GM19438 (cell line): ENCODE results near the gene SBNO2.

Source experiments
- ATAC-seq: cut with Tn5 transposase; IDR thresholded peaks from one replicate; pipeline ENCODE4 v1.9.1; 2021; ENCODE audit warnings: low read depth; ENCODE audit not compliant: unreplicated experiment

The SBNO2 gene

GRCh38 chr19:1155352-1156304, 18.4 kb downstream of the SBNO2 start:
- ATAC-seq, result no peak

DNA sequence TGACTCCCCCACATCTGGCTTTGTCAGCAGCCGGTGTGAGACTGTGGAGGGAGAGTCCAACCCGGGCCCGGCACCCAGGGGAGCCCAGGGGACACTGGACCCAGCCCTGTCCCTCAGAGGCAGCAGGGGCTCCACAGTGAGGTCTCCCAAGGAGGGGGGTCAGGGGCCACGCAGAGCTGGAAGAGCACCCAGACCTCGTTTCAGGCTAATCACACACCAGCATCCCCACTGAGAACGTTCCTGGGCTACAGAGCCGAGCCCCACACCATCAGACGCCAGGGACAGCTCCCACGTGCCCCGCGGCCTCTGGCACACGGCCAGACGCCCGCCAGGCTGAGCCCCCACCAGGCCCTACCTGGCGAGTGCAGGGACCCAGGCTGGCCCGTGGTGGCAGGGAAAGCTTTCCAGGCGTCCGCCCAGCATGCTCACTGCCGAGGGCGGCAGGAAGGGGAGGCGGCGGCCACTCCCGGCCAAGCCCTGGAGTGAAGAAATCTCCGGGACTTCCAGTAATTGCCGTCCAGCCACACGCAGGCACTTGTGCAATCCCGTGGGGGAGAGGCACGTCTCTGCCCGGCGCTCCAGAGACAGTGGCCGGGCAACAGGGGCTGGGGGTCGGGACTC, 19.2 kb downstream of the SBNO2 start:
- ATAC-seq, result no peak

DNA sequence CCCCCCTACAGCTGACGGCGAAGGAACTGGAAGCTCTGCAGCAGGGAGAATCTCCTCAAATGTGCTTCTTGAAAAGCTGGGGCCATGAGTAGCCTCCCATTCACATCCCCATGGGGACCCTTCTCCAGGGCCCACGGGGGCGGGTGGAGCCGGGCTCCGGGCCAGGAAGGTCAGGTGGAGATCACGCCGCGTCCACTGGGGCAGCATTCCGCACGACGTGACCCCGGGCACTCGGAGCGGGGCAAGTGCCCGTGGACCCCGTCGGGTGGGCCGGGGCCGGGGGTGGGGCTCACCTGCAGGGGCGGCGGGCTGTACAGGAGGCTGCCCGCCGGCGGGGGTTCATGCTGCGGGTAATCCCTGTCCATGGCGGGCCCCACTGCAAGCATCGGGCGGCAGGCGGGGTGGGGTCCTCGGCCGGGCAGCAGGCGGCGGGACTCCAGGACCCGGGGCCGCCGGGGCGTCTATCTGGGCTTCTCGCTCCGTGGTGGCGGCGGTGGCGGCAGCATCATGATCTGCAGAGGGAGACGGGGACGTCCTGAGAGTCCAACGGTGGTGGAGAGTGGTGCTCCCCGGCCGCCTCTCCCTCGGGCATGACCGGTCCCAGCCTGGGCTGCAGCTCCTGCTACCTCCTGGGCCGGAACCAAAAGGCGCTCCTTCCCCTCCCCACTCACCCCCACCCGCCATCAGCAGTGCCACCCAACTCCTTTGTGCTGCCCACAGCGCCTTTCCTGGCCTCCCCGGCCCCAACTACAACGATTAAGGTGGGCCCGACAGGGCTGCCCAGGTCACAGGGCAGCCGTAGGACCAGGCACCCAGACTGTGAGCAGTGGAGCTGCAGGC, 20.0 kb downstream of the SBNO2 start:
- ATAC-seq, result no peak

GRCh38 chr19:1151917-1152587, 22.0 kb downstream of the SBNO2 start:
- ATAC-seq, result no peak

GRCh38 chr19:1151037-1151724, 22.9 kb downstream of the SBNO2 start:
- no peak for ATAC-seq

DNA sequence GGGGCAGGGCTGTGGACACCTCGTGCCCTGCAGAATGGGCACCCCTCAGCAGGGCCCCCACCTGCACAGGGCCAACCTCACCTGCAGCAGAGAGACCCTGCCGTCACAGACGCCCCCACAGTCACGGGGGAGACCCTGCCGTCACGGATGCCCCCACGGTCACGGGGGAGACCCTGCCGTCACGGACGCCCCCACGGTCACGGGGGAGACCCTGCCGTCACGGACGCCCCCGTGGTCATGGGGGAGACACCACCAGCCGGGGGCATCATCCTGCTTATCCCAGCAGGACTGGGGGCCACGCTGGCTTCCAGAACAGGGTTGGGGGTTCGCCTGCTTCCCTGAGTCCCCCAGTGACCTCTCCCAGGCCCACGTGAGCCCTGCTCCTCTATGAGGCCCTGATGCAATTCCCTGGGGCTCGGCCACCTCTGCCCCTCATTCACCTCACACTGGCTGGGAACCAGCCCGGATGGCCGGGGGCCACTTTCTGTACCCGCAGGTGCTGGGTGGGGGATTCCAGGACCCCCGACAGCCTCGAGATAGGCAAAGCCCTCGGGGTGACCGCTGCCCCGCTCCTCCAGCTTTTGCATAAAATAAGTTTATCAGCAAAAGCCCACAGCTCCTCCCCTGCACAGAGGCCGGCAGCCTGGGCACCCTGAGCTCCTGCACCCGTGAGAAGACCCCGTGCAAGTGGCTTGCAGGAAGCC, 23.6 kb downstream of the SBNO2 start:
- ATAC-seq, result no peak

- no peak for ATAC-seq
These were observed 24.6 kb downstream of the SBNO2 start for GRCh38 chr19:1149259-1150045.

DNA sequence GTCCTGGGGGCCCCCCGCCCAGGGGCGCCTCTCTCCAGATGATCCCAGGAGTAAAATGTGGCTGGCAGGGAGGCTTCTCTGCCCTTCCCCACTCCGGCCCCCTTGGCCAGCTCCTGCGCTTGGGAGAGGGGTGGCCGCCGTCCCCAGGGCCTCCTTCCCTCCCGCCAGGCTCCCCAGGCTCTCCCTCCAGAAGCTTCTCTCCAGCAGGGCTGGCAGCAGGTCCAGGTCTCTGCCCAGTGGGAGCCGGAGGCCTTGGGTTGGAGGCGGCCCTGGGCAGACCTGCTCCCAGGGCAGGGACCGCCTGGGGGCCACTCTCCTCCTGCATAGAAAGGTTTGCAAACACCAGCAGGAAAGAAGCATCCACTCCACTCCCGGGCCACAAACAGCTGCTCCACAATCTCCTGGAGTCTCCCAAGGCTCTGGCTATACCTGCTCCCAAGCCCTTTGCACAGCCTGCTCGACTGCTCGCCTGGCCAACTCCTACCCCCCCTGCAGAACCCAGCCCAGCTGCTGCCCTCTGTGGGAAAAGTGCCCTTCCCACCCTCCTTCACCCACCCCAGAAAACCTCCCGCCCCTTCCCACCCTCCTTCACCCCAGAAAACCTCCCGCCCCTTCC, 26.0 kb downstream of the SBNO2 start:
- no peak for ATAC-seq

DNA sequence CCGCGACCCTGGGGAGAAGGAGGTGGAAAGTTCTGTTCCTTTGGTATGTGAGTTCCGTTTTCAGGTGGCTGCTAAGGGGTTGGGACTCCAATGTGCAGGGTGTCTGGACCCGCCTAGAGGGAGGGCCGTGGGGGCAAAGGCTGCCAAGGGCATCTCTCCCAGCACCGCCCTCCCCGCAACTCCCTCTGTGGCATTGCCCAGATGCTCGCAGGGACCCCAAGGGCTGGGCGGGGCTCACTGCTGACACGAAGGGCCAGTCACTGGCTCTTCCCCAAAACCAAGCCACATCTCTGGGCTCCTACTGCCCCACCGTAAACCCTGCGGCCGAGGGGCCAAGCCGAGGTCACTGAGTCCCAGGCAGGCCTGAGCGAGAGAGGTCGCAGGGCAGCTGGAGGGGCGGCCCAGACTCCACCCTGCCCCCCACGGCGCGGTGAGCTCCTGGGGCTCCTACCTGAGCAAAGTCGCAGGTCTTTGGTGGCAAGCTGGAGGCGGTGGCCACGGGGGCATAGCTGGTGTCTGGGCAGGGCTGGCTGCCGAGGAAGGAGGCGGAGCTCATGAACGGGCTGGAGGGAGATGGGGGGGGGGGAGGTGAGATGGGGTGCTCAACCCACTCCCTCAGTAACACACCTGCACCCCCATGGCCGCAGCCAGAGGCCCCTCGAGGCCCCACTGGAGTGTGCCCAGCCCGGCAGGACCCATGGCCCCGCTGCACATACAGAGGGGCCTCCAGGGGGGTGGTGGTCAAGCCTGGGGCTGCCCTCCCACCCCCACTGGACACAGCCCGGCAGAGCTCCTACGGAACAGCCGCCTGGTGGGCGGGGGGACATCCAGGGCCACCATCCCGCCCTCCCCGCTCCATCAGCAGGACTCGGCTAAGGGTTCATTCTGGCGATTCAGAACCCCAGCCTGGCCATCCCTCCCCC, 26.9 kb downstream of the SBNO2 start:
- no peak for ATAC-seq

- ATAC-seq, result no peak
These were observed 27.7 kb downstream of the SBNO2 start for GRCh38 chr19:1146412-1146699.

DNA sequence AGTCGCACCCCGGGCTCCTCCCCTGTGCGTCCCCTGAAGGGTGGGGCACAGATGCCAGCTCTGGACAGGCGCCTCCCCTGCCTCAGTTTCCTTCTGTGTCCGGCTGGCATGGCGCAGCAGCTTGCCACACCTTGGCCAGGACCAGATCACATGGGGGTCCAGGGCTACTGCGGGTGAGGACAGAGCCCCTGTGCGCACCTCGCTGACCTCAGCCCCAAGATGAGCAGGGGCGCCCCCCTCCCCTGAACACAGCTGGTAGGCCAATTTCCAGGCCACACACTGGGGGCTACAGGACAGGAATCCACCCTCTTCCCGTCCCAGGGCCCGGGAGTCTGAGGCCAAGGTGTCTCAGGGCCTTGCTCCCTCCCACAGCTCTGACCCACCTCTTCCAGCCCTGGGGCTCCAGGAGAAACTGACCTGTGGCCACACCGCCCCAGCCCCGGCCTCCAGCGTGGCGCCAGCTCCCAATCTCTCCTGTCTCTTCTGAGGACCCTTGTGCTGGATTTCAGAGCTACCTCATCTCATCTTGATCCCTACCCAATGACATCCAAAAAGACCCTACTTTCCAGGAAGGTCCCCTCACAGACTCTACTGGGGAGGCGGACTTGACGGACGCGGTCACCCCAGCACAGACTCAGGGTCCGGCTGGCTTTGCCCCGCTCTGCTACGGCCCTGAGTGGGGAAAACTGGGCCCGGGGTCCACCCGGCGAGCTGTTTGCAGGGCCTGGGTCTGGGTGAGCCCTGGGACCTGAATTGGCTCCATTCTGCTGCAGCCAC, 28.2 kb downstream of the SBNO2 start:
- no peak for ATAC-seq

DNA sequence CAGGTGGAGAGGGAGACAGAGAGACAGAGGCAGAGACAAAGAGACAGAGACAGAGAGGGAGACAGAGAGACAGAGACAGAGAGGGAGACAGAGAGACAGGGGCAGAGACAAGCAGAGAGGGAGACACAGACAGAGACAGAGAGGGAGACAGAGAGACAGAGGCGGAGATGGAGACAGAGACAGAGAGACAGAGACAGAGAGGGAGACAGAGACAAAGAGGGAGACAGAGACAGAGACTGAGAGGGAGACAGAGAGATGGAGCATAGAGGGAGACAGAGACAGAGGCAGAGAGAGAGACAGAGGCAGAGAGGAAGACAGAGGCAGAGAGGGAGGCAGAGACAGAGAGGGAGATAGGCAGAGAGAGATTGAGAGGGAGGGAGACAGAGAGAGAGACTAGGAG, 29.3 kb downstream of the SBNO2 start:
- ATAC-seq, result no peak

- no peak for ATAC-seq
These were observed 30.2 kb downstream of the SBNO2 start for GRCh38 chr19:1143828-1144399.

- ATAC-seq, result no peak
These were observed 32.1 kb downstream of the SBNO2 start for GRCh38 chr19:1141944-1142343.

DNA sequence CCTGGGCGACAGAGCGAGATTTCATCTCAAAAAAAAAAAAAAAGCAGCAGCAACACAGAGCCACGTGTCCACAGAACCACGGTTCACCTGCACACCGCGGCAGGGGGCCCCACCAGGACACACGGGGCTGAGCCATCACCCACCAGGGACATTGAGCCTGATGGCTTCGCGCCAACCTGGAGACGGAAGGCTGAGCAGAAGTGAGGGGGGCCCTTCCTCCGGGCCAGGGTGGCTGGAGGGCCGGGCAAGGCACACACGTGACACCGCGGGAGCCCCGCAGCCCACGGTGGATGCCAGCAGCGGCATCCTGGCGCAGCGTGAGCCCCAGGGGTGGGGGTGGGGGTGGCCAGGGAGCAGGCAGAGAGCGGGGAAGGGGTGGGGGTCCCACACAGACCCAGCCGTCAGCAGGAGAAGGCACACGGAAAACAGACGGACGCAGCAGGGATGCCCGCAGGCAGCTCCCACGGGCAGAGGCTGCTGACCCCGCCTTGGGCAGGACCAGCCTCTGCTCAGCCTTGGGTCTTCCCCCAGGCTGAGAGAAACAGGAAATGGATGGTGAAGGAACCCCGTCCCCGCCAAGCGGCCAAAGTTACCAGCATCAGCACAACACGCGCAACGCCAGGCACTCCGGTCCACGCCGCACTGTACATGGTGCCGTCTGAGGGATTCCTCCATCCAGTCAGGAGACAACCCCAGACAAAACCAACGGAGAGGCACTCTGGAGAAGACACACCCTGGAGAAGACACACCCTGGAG, 33.6 kb downstream of the SBNO2 start:
- ATAC-seq, result no peak

DNA sequence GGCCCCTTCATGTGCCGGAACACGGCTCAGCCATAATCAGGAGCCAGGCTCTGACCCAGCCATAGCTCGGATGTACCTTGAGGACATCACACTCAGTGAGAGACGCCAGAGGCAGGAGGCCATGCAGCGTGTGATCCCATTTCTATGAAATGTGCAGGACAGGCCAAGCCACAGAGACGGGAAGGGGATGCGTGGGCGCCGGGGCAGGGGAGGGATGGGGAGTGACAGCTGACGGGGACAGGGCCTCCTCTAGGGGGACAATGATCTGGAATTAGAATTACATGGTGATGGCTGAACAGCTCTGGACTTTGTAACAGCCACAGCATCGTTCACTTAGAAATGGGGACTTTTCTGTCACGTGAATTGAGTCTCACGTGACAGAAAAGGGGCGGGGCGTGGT, 34.9 kb downstream of the SBNO2 start:
- no peak for ATAC-seq
